CD14-positive monocyte (primary cell): Measurements from ENCODE around the gene FAM163B. TPM values are rescaled to one million over a fixed set of nuclear protein-coding genes. Genes with fewer than 3 reads are reported as not detected.

Experiments
- DNase-seq, 3 donors: peaks; one replicate each; pipeline ENCODE4 v3.0.0-alpha.2; 2011 to 2022
- H2AFZ ChIP-seq: 2 replicates; pipeline ENCODE4 v1.6.0; 2012; ENCODE audit warnings: mild to moderate bottlenecking, low read depth, low read length, inconsistent platforms; ENCODE audit not compliant: insufficient read depth, poor library complexity, severe bottlenecking
- H3K27ac ChIP-seq, 2 donors: 1 replicate in 1 of 2; 2 replicates in 1 of 2; pipeline ENCODE4 v1.5.1; 2012 to 2013; ENCODE audit warnings: low read length in 2 of 2, control low read depth in 1 of 2, inconsistent platforms in 1 of 2, low read depth in 1 of 2, mild to moderate bottlenecking in 1 of 2
- H3K27me3 ChIP-seq, 2 donors: one replicate each; pipeline versions ENCODE4 v1.6.0 to v1.6.1; 2011 to 2013; ENCODE audit warnings: low read length in 2 of 2; ENCODE audit not compliant: control insufficient read depth in 2 of 2, insufficient read depth in 2 of 2
- H3K36me3 ChIP-seq, 2 donors: replicated peaks in 1 of 2; 1 replicate in 1 of 2; 2 replicates in 1 of 2; pipeline versions ENCODE4 v1.5.1 to v1.6.1; 2012 to 2013; ENCODE audit warnings: low read length in 2 of 2, control low read depth in 1 of 2, inconsistent platforms in 1 of 2, mild to moderate bottlenecking in 1 of 2; ENCODE audit not compliant: insufficient read depth in 2 of 2, control insufficient read depth in 1 of 2
- H3K4me1 ChIP-seq, 2 donors: 1 replicate in 1 of 2; 2 replicates in 1 of 2; pipeline versions ENCODE4 v1.5.1 to v1.6.1; 2012 to 2013; ENCODE audit warnings: low read length in 2 of 2, control low read depth in 1 of 2, inconsistent platforms in 1 of 2, mild to moderate bottlenecking in 1 of 2, moderate library complexity in 1 of 2; ENCODE audit not compliant: insufficient read depth in 2 of 2, control insufficient read depth in 1 of 2
- H3K4me2 ChIP-seq: replicated peaks from 2 replicates; pipeline ENCODE3; 2012; ENCODE audit warnings: low read length, moderate library complexity, mild to moderate bottlenecking; ENCODE audit not compliant: poor library complexity, severe bottlenecking; ENCODE audit errors: extremely low read depth
- H3K4me3 ChIP-seq, 3 experiments: fragments of 200-600 bp in 1 of 3; sonication (generic) in 1 of 3; replicated peaks in 1 of 3; 1 replicate in 2 of 3; 2 replicates in 1 of 3; pipeline ENCODE4 v1.5.1; 2011 to 2013; ENCODE audit warnings: low read length in 3 of 3, mild to moderate bottlenecking in 3 of 3, control low read depth in 2 of 3, low read depth in 2 of 3, inconsistent platforms in 1 of 3, moderate library complexity in 1 of 3
- H3K79me2 ChIP-seq: 2 replicates; pipeline ENCODE4 v1.6.0; 2012; ENCODE audit warnings: mild to moderate bottlenecking, control low read depth, inconsistent platforms, low read length, moderate library complexity; ENCODE audit not compliant: insufficient read depth
- H3K9ac ChIP-seq: 2 replicates; pipeline ENCODE4 v1.6.0; 2017; ENCODE audit warnings: low read length, mild to moderate bottlenecking; ENCODE audit not compliant: insufficient read depth, poor library complexity, severe bottlenecking
- H3K9me3 ChIP-seq, 2 donors: replicated peaks in 1 of 2; 1 replicate in 1 of 2; 2 replicates in 1 of 2; pipeline versions ENCODE4 v1.5.1 to v1.6.1; 2012 to 2013; ENCODE audit warnings: low read length in 2 of 2, control low read depth in 1 of 2; ENCODE audit not compliant: control insufficient read depth in 1 of 2, insufficient read depth in 1 of 2
- H4K20me1 ChIP-seq: 2 replicates; pipeline ENCODE4 v1.6.0; 2012; ENCODE audit warnings: mild to moderate bottlenecking, low read length, control low read depth, moderate library complexity; ENCODE audit not compliant: insufficient read depth
- H3K27ac Mint-ChIP-seq, 7 donors: one replicate each; pipeline ENCODE4 v1.8.0; 2020; ENCODE audit warnings: mild to moderate bottlenecking in 7 of 7, mixed read lengths in 7 of 7, moderate library complexity in 6 of 7, inconsistent platforms in 2 of 7
- H3K27me3 Mint-ChIP-seq, 3 donors: one replicate each; pipeline ENCODE4 v1.8.0; 2021 to 2022; ENCODE audit warnings: low read depth in 3 of 3, mild to moderate bottlenecking in 3 of 3, mixed read lengths in 3 of 3, moderate library complexity in 3 of 3, inconsistent platforms in 1 of 3
- H3K36me3 Mint-ChIP-seq, 2 donors: one replicate each; pipeline ENCODE4 v1.8.0; 2020; ENCODE audit warnings: mixed read lengths in 2 of 2, inconsistent platforms in 1 of 2, mild to moderate bottlenecking in 1 of 2
- H3K4me1 Mint-ChIP-seq: one replicate; pipeline ENCODE4 v1.8.0; 2020; ENCODE audit warnings: mild to moderate bottlenecking, mixed read lengths
- H3K4me3 Mint-ChIP-seq, 2 donors: one replicate each; pipeline ENCODE4 v1.8.0; 2020; ENCODE audit warnings: mild to moderate bottlenecking in 2 of 2, mixed read lengths in 2 of 2, moderate library complexity in 1 of 2
- H3K9me3 Mint-ChIP-seq, 7 donors: one replicate each; pipeline ENCODE4 v1.8.0; 2020 to 2022; ENCODE audit warnings: mixed read lengths in 7 of 7, mild to moderate bottlenecking in 6 of 7, moderate library complexity in 6 of 7, inconsistent platforms in 2 of 7
- CTCF ChIP-seq: fragments of 200-600 bp; IDR thresholded peaks from one replicate; pipeline ENCODE4 v1.8.0; 2022; ENCODE audit warnings: antibody characterized with exemption, mild to moderate bottlenecking
- WGBS: methylation state at CpG from one replicate; pipeline ENCODE4 v1.1.5; 2013; ENCODE audit warnings: missing lambda C conversion rate; ENCODE audit not compliant: insufficient coverage; 5-methylcytosine and 5-hydroxymethylcytosine counted together
- intact Hi-C, 2 donors: fragments of 100-400 bp; cut with micrococcal nuclease; formaldehyde crosslinking; loops; one replicate each; pipeline versions ENCODE4 v1.15.0 to v1.15.1; 2023
- polyA plus RNA-seq, 3 donors: library from polyadenylated mRNA; depleted of rRNA in 1 of 3; unstranded in 2 of 3; stranded (reverse) in 1 of 3; fragments of 300-500 nt in 2 of 3; fragments of >200 nt in 1 of 3; fragmentation: Illumina TruSeq in 2 of 3; gene quantifications; 1 replicate in 2 of 3; 2 replicates in 1 of 3; pipeline ENCODE4 v1.2.3, GENCODE V29; 2012 to 2021

Gene FAM163B
- polyA plus RNA-seq, 3 donors: not detected

GRCh38 chr9:133591116-133591910 lies 17.9 kb downstream of the FAM163B start:
- no peak overlapping the region for H3K4me3 Mint-ChIP-seq
- WGBS: 94% methylated on average over 14 of the region's 17 CpGs
- intact Hi-C loops: no loop called here

More at GRCh38 chr9:133591116-133591910, 17.9 kb downstream of the FAM163B start:
- Histone ChIP-seq H3K79me2 (no peaks in the 10 kb centered on the region), H3K4me2 (no peak overlapping the region), H3K9ac (no peak overlapping the region), H4K20me1 (no peaks in the 10 kb centered on the region), H3K27me3 (peaks cover 0 to 8% of the 10 kb centered on the region in 2 donors), H2AFZ (no peak overlapping the region), H3K27ac (no peak overlapping the region), H3K9me3 (peaks cover 9 to 23% of the 10 kb centered on the region in 2 donors), H3K4me3 (no peak overlapping the region), H3K36me3 (no peaks in the 10 kb centered on the region), H3K4me1 (no peaks in the 10 kb centered on the region)
- DNase-seq: no peak
- Mint-ChIP-seq H3K9me3 (peaks cover 13 to 25% (median 18%) of the 10 kb centered on the region in 7 donors), H3K27me3 (peaks cover 5 to 14% (median 9%) of the 10 kb centered on the region in 3 donors), H3K4me1 (no peaks in the 10 kb centered on the region), H3K36me3 (no peaks in the 10 kb centered on the region), H3K27ac (no peak overlapping the region)
- no peak for TF ChIP-seq CTCF
